Activated naive CD4-positive, alpha-beta T cell treated with anti-CD3 and anti-CD28 coated beads, Interleukin-2, amount 50 U/mL, for 72 hours (primary cell): ENCODE data around the gene SUN5. TPM values are rescaled to one million over a fixed set of nuclear protein-coding genes. Genes with fewer than 3 reads are reported as not detected.
A peak's percentile ranks its signal among the peaks of the same experiment; 100 is the strongest.

Experiments used
- ATAC-seq, 2 donors: fragments of 150-1000 bp; cut with Tn5 transposase; 2 replicates each; pipeline ENCODE4 v1.10.0; 2021; ENCODE audit warnings: mild to moderate bottlenecking in 2 of 2, moderate library complexity in 2 of 2
- DNase-seq, 2 donors: peaks; one replicate each; pipeline ENCODE4 v3.0.0; 2021 to 2022; ENCODE audit warnings: low spot score in 2 of 2
- H3K27ac Mint-ChIP-seq, 2 donors: one replicate each; pipeline ENCODE4 v1.8.0; 2022; ENCODE audit warnings: mild to moderate bottlenecking in 2 of 2, mixed read lengths in 2 of 2
- H3K36me3 Mint-ChIP-seq, 2 donors: one replicate each; pipeline ENCODE4 v1.8.0; 2022; ENCODE audit warnings: mixed read lengths in 2 of 2
- H3K9me3 Mint-ChIP-seq, 2 donors: one replicate each; pipeline ENCODE4 v1.8.0; 2022; ENCODE audit warnings: mixed read lengths in 2 of 2
- total RNA-seq, 2 donors: library from RNA; stranded (reverse); gene quantifications; one replicate each; pipeline ENCODE4 v1.2.3, GENCODE V29; 2022

Gene SUN5
- total RNA-seq, 2 donors from 2014 or later, result not detected

DNA sequence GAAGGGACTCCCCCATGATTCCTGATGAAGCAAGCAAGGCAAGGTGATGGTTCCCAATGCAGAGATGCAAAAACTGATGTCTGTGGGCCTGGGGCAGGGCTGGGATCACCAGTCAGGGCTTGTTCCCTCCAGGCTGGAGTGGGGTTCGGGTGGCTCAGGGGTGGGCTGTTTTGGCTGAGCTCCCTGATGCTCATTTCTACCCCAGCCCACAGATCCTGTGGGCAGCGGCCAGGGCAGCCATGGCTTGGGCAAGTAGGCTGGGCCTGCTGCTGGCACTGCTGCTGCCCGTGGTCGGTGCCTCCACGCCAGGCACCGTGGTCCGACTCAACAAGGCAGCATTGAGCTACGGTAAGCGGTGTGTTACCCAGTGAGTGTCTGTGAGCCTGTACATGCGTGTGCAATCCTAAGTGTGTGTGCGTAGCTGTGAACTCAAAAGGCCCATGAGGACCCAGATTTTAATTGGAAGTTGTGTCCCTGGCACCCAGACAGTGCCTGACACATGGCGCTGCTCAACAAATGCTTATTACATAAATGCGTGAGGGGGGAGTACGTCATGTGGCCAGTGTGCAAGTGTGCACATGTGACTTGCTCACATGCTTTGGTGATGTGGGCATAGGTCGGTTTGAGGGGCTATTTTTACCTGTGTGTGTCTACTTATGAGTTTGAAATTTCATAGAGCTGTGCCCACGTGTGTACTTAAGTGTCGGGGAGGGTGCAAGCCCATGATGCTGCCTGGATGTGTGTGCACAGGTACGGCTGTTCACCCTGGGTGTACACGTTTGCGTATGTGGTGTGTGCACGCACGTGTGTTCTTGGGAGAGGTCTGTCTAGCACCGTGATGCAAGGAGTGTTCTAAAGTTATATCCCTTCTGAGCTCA is 4.3 kb upstream of the SUN5 start:
- ATAC-seq (no peak), DNase-seq (no peak)
- peaks cover 0 to 4% of the 10 kb centered on the region in 2 donors for H3K9me3 Mint-ChIP-seq
- H3K36me3 Mint-ChIP-seq, result no peaks in the 10 kb centered on the region
- H3K27ac Mint-ChIP-seq, result no peak overlapping the region

DNA sequence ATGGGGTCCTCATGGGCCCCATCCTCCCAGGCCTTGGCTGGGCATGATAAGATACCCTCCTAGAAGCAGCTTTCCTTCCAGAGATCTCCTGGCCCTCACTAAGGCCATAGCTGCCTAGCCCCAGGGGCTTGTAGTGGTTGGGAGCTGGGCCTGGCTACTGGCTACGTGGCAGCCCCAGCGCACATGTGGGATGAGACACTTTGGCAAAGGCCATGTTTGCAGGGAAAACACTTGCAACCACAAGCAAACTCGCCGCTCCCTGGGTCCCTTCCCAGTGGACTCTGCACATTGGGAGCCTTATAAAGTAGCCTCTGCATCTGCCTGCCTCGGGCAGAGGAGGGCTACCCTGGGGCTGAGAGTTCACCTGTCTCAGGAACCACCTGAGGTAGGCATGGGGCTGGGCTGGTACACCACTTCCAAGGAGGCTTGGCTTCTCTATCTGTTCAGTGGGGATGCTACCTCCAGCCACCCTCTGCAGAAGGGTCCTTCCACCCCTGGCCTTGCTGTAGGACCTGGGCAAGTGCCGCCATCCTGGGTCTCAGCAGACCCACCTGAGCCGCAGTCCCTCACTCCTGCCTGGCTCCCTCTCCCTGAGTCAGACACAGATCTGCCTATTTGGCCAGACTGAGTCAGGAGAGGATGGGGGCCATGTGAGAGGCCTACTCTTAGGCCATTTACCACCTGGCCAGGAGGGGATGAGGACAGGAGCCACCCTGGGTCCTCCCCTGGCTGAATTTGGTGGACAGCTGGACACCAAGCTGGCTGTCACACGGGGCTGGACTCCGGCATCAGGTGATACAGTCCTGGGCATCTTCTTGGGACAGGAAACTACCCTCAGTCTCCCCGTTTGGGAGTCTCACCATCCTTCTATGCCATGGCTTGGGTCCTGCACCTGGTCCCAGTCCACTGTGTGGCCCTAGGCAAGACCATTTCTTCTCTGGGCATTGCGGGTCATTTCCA is 3.4 kb upstream of the SUN5 start, which contains the start of gene BPIFB2:
BPIFB2 (plus strand) TSS at position 329 of the 960 bp plus-strand sequence. CDS start 871 bp downstream, outside the sequence.
- DNase-seq, result no peak
- ATAC-seq, result no peak
- no peaks in the 10 kb centered on the region for H3K36me3 Mint-ChIP-seq
- H3K27ac Mint-ChIP-seq, result no peak within 1 kb of the TSS
- peaks cover 0 to 4% of the 10 kb centered on the region in 2 donors for H3K9me3 Mint-ChIP-seq

DNA sequence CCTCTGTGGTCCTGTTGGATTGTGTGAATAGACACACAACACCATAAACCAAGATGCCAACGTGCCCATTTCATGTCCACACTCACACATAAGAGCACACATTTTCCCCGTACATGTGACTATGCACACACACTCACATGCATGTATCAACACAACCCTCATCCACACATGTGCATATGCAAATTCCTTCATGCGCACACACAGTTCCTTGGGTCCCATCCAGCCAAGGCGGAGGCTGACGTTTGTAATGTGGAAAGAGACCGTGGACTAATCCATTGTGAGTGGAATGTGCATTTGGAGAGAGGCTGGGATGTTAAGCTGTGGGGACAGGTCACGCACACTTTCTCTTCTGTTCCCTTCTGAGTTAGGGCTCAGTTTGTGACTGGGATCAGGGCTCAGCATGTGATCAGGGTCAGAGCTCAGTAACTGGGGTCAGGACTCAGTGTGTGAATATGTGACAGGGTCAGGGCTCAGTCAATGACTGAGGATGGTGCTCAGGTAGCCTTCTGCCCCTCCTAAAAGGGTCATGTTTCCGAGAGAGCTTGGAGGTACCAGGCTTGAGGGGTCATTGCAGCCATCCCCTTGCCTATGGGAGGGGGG is 2.6 kb upstream of the SUN5 start:
- Mint-ChIP-seq H3K27ac (no peak overlapping the region), H3K36me3 (no peaks in the 10 kb centered on the region), H3K9me3 (peaks cover 0 to 4% of the 10 kb centered on the region in 2 donors)
- ATAC-seq, result no peak
- DNase-seq, result no peak

DNA sequence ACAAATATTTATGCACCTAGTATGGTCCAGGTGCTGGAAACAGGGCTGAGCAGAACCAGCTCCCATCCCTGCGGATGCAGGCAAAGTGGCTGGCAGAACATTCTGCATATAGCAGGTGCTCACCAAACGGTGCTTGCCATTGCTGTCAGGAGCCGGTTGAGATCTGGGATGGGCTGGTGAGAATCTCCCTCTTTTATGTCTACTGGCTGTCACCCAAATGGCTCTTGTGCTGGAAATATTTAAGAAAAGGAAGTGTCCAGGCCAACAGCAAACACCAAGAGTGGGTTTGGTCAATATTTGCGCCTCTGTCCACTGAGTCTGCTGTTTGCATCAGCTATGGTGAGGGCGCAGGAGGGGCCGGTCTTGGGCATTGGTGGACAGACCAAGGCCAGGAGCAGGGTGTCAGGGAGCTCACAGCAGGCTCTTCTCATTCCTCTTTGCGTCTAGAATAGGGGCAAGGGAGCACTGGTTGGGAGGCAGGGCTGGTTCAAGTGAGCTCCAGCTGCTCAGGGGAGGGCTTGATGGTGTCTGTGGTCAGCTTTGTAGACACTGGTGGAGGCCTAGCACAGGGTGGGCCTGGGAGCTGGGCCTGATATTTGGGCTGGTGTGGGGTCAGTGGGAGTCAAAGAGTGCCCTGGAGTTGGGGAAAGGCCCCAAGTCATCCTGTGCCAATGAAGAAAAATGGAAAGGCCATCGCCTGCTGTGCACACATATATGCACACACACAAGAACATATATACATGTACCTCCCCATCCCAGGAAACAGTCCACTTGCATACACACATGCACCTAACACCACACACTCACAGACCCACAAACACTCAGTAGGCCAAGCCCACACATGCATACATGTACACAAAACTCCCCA is 1.9 kb upstream of the SUN5 start:
- DNase-seq (no peak), ATAC-seq (no peak)
- H3K9me3 Mint-ChIP-seq, result peaks cover 0 to 4% of the 10 kb centered on the region in 2 donors
- no peak overlapping the region for H3K27ac Mint-ChIP-seq
- no peaks in the 10 kb centered on the region for H3K36me3 Mint-ChIP-seq

DNA sequence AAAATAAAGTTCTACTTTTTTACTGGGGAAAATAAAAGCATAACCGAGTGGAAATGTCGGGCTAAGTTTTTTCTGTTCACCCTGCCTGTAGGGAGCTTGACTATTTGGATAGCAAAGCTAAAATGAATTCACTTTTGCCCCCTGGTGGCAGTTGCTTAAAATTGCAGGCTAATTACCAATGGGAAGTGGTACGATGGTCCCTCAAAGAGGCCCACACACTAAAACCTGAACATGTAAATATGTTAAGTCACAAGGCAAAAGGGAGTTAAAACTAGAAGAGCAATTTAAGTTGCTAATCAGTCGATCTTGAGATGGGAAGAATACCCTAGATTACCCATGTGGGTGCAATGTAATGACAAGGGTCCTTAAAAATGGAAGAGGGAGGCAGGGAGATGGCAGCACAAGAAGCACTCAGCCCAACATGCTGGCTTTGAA is 916 bp upstream of the SUN5 start:
- ATAC-seq (peak in 1 of 2 donors; percentile 76), DNase-seq (peak in 1 of 2 donors; percentile 39)
- peaks cover 0 to 4% of the 10 kb centered on the region in 2 donors for H3K9me3 Mint-ChIP-seq
- H3K36me3 Mint-ChIP-seq, result no peaks in the 10 kb centered on the region
- peak overlapping the region in 1 of 2 donors; percentile 48 for H3K27ac Mint-ChIP-seq

DNA sequence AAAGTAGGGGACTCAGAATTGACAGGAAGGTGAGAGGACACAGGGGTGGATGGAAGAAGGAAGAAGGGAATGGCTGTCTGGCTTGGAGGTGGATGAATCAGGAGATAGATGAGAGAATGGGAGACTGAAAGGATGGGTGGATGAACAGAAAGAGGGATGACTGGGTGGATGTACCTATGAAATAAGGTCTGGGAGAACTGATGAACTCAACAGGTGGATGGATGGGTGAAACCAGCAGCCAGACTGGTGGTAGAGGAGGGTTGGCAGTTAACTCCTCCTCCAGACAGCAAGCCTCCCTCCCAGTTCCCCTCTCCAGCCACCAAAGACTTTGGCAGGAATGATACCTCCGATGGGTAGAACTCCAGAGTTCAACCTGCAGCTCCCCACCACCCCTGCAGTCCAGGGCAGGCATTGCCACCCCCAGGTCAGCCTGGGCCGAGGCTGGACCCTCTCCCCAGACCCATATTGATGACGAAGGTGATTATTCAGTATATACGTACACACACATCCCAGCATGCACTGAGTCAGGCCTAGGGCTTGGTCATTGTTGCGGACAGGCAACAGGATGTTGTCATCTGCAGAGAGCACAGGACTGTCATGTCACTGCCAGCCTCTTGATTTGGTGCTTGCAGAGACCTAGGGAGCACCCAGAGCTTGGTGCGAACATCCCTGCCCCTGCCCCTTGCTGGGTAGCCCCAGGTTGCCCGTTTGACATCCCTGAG is 2.0 kb downstream of the SUN5 start:
- DNase-seq, result no peak
- Mint-ChIP-seq H3K9me3 (peaks cover 5 to 8% of the 10 kb centered on the region in 2 donors), H3K36me3 (no peaks in the 10 kb centered on the region), H3K27ac (peak overlapping the region; percentile 73 to 82)
- peak in 1 of 2 donors; percentile 11 for ATAC-seq

DNA sequence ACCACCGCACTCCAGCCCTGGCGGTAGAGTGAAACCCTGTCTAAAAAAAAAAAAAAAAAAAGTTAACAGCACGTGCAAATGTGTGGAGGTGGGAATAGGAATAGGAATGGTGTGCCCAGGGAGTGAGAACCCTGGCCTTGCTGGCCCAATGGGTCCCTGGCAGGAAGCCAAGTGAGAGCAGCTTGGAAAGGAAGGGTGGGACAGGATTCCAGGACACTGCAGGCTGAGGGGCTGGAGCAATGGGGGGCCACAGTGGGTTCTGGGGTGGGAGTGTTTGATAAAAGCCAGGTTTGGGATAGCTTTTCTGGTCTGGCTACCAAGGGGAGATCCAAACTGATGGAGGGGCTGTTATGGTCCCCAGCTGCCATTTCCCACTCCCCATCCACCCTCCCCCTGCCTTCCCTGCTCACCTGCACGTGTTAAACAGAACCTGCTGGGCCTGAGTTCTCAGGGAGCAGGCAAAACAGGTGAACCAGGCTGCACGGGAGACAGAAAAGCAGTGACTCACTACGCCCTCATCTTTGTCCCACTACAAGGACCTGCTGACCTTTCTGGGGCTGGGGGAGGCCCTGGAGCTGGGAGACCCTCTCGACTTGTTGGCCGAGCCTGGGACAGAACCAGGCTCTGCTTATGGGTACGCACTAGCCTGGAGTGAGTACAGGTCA is 3.3 kb downstream of the SUN5 start:
- Mint-ChIP-seq H3K36me3 (no peaks in the 10 kb centered on the region), H3K27ac (peak overlapping the region; percentile 55 to 73), H3K9me3 (peaks cover 14% of the 10 kb centered on the region in 2 donors)
- no peak for DNase-seq
- no peak for ATAC-seq

DNA sequence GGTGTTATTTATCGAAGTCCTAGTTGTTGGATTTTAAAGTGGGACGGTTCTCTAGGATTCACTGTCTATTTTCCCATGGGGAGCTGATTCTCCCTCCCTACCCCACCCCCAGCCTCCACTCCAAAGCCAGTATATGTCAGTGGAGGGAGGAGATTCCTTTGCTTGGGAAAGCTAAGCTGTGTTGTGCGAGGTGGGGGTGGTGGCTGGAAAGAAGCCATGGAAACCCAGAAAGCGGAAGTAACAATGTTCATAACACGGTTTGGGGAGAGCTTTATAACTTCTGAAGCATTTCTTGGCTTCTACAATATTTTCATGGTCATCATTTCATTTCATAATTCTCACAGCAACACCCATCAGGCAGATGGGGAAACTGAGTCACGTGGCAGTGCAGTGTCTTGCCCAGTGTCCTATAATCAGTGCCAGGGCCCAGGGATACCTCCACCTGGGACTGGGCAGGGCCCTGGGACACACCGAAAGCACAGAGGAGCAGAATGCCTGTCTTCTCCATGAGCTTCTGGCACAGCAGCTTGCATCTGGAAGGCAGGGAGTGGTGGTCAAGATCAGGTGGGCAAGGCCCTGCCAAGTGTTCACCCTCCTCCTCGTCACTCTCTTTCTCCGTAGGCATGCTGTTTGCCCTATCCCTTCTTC is 4.5 kb downstream of the SUN5 start:
- no peak for ATAC-seq
- H3K27ac Mint-ChIP-seq, result peak overlapping the region in 1 of 2 donors; percentile 55
- H3K36me3 Mint-ChIP-seq, result peaks cover 6% of the 10 kb centered on the region in 2 donors
- H3K9me3 Mint-ChIP-seq, result peaks cover 16 to 19% of the 10 kb centered on the region in 2 donors
- DNase-seq, result no peak

DNA sequence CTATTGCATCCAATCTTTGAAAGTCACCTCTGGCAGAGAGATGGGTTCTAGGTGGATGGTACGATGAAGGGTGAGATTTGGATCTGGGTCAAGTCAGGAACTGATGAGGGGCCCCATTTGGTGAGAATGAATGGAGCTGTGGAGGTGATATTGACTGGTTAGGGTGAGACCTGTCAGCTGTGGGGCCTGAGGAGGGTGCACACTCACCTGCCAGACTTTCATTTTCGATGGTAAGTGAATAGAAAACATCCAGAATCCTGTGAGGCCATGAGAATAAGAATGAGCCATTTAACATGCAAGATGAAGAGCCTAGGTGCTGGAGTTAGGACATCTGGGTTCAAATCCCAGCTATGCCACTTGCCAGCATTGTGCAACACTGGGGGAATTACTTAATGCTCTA is 6.8 kb downstream of the SUN5 start:
- no peak for ATAC-seq
- H3K9me3 Mint-ChIP-seq, result peaks cover 21 to 24% of the 10 kb centered on the region in 2 donors
- H3K27ac Mint-ChIP-seq, result peak overlapping the region in 1 of 2 donors; percentile 38
- no peak for DNase-seq
- H3K36me3 Mint-ChIP-seq, result peaks cover 16% of the 10 kb centered on the region in 2 donors

DNA sequence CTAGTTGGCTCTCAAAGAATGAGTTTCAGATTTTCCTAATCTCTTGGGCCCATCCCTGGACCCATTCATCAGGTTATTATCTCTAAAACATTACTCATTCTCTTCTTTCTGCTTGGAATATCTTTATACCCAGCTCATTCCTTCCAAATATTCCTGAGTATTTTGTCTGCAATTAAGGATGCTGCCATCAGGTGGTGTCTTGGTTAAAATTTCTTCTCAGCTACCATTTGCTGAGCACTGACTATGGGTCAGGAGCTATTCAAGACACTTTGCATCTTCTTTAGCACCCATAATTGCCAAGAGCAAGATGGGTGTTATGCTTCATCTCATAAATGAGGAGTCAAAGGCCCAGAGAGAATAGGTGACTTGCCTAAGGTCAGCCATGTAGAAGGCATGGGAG is 8.4 kb downstream of the SUN5 start:
- no peak for ATAC-seq
- Mint-ChIP-seq H3K36me3 (peaks cover 16% of the 10 kb centered on the region in 2 donors), H3K27ac (no peak overlapping the region), H3K9me3 (peaks cover 21 to 24% of the 10 kb centered on the region in 2 donors)
- DNase-seq, result no peak

DNA sequence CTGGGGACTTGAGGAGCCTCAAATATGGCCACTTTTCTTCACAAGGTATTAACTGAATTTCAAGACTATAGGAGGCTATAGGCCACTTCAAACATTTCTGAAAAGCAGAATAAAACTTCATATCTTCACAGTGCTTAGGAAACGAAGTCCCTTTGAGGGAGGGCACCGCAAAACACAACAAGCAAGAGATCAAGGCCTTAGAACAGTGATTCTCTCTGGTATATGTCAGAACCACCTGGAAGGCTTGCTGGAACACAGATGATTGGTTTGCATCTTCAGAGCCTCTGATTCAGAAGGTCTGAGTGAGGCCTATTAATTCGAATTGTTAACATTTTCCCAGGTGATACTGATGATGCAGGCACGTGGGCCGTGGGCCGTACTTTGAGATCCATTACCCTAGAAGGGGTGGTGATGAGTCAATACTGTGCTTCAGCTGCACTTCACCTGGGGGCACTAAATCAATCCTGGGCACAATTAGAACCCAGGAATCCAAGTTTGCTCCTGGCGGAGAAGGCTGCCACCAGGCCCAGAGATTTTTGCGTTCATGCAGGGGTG is 10.7 kb downstream of the SUN5 start:
- Mint-ChIP-seq H3K36me3 (peaks cover 16% of the 10 kb centered on the region in 2 donors), H3K27ac (no peak overlapping the region), H3K9me3 (peaks cover 21 to 24% of the 10 kb centered on the region in 2 donors)
- ATAC-seq, result peak in 1 of 2 donors; percentile 40
- DNase-seq, result no peak

DNA sequence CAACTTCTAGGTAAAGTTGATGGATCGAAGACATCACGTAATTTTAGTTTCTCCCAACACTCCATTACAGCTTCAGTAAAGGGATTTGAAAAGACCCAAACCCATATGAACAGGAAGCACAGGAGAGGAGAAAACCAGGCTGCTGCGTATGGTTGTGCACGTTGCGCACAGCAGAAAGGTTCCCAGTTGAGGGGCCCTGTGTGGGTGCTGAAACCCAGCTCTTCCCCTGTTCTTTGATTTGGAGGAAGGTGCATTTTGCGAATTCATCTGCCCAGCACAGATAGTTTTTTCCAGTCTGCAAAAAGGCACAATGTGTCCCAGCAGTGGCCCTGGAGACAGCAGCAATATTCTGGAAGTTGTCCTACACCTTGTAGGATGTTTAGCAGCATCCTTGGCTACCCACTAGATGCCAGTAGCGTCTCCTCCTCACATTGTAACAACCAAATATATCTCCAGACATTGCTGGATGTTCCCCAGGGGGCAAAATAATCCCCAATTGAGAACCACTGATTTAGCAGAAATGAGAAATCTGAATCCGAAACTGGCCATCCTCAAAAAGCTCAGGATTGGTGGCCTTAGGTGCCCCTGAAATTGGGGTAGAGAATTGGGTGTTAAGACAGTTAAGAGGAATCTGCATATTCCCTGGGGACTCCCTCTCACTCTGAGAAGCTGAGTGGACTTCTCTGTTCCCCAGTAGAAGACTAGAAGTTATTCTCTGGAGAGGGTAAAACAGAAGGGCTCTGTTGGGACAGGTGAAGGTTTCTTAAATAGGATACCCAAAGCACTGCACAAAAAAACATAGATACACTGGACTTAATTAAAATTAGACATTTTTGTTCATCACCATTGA is 12.2 kb downstream of the SUN5 start:
- DNase-seq (no peak), ATAC-seq (no peak)
- Mint-ChIP-seq H3K36me3 (peaks cover 16% of the 10 kb centered on the region in 2 donors), H3K9me3 (peaks cover 15 to 19% of the 10 kb centered on the region in 2 donors), H3K27ac (no peak overlapping the region)

DNA sequence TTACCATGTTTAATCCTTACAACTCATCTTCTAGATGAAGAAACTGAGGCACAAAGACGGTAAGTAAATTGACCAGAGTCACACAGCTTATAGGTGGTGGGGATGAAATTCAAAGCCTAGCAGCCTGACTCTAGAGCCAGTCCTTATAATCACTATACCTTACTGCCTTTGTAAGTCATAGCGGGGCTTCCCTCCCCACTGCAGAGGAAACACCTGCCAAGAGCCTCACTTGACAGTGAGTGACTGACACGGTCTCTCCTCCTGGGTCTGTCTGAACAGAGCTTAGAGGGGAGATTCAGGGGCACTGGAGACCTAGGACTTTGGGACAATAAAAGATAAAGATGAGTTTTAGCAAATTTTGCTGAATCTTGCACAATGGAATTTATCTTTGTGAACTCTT is 12.8 kb downstream of the SUN5 start:
- H3K36me3 Mint-ChIP-seq, result peaks cover 16% of the 10 kb centered on the region in 2 donors
- DNase-seq (no peak), ATAC-seq (peak in 1 of 2 donors; percentile 51)
- H3K9me3 Mint-ChIP-seq, result peaks cover 10 to 14% of the 10 kb centered on the region in 2 donors
- H3K27ac Mint-ChIP-seq, result no peak overlapping the region
